IPS-NIHi7 (cell line): ENCODE results near the gene BCL6B.

Experiments used
- DNase-seq: peaks from one replicate; pipeline ENCODE4 v3.0.0; 2012; ENCODE audit warnings: mixed read lengths; ENCODE audit errors: extremely low spot score

The BCL6B gene

DNA sequence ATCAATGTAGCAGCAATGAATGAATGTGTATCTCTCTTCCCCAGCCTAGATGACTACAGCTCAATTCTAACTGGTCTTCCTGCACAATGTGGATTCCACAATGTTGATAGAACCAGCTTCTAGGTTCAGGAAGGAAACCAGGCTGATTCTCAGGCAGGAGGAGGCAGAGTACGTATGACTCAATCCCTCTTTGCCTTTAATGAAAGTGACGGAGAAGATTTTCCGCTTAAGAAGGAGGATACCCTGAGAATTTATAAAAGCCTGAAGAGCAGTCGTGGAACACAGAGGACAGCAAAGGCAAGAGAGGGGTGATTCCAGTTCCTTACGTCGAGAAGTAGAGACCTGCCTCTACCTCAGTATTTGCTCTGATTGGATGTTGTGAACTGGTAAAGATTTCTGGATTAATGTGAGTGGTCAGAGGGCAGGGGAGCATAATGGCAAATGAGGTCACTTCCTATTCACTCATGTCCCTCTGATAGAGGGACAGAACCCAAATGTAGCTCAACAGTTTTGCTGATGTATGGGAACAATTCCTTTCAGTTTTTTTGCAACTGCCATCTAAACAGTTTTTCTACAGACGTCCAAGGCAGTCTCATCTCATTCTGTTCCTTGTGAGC lies 36.1 kb downstream of the BCL6B start:
- no peak for DNase-seq

DNA sequence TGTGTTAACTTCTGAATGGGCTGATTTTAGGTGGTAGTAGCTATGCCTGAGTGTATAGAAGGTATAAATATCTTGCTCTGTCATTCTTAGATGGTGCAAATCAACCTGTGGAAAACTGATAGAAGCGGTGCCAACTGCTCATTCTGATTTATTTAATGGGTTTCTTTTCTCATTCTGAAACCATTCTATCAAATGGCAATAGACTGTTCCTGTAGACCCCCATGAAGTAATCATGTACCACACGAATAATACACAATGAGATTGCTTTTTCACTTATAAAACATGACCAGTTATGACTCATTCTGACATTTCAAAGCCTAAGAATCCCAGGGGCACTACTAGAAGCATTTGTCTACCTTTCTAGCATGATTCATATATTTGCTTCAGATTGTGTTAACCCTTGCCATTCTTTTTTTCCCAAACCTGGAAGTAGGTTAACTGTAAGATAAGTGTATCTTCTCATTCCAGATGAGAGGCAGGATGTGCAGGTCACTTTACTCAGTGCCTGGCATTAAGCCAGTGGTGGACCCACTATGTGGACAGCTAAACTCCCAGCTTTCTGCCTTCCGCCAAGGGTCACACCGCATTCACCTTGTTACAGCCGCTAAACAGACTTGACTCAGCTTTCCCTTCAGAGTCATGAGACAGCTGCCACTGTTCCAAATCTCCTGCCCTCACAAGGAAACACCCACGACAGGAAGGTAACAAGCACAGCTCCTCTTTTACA lies 37.5 kb downstream of the BCL6B start:
- no peak for DNase-seq

- no peak for DNase-seq
These were observed 40.8 kb downstream of the BCL6B start for GRCh38 chr17:7063518-7064094.

DNA sequence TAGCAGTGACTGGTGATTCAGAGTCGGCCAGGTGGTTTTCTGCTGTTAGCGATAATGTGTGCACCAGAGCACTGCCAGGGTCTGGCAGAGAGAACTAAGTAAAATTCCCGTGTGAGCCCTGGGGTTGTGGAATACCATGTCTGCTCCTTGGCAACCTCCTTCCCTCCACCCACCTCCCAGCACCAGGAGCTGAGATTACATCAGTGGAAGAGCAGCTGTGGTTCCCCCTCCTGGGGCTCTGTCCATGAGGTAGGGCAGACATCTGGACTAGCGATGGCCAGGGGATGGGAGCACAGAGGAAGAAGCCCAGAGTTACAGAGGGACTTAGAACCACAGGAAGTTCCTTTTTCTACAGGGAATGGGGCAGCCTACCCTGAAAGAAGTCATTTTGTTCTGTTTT lies 41.4 kb downstream of the BCL6B start:
- no peak for DNase-seq

- no peak for DNase-seq
These were observed 44.3 kb downstream of the BCL6B start for GRCh38 chr17:7067198-7067597.

GRCh38 chr17:7068268-7068667 lies 45.4 kb downstream of the BCL6B start:
- DNase-seq: no peak

GRCh38 chr17:7070712-7071111 lies 47.9 kb downstream of the BCL6B start:
- no peak for DNase-seq

DNA sequence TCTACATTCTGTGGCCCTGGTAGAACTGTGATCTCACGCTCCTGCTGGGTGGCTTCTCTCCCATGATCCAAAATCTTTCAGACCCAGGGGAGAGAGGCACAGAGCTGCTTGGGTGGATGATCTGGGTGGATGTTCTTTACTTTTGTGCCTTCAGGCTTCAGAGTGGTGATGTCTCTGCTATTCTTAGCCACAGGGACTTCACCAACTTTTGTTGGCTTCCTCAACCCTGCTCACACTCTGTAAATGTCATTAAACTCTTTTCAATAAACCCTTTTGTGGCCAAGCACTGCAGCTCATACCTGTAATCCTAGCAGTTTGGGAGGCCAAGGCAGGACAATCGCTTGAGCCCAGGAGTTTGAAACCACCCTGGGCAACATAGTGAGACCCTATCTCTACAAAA lies 49.6 kb downstream of the BCL6B start:
- DNase-seq: no peak

- DNase-seq: no peak
These were observed 52.1 kb downstream of the BCL6B start for GRCh38 chr17:7074931-7075330.

- DNase-seq: no peak
These were observed 55.2 kb downstream of the BCL6B start for GRCh38 chr17:7077911-7078546.

GRCh38 chr17:7078711-7079110 lies 55.9 kb downstream of the BCL6B start:
- DNase-seq: no peak
